GM23248 (cell line): ENCODE data around the gene KIAA1958. TPM values are rescaled to one million over a fixed set of nuclear protein-coding genes. Genes with fewer than 3 reads are reported as not detected.
"Not testable (repeated sequence)": the region's sequence is repeated elsewhere in the genome, so short reads cannot be mapped to it uniquely, and the experiment has no call there.

Experiments used
- DNase-seq: peaks from one replicate; pipeline ENCODE4 v3.0.0-alpha.2; 2015
- H2AFZ ChIP-seq: fragments of 200-600 bp; sonication (generic); 2 replicates; pipeline ENCODE4 v1.6.1; 2016; ENCODE audit warnings: antibody characterized with exemption
- H3F3A ChIP-seq: fragments of 200-600 bp; sonication (generic); 2 replicates; pipeline ENCODE4 v1.6.1; 2016; ENCODE audit warnings: mild to moderate bottlenecking, antibody characterized with exemption, mixed run types; ENCODE audit not compliant: insufficient read depth
- H3K27ac ChIP-seq: fragments of 200-600 bp; sonication (generic); 2 replicates; pipeline ENCODE4 v1.5.1; 2016; ENCODE audit warnings: mild to moderate bottlenecking
- H3K27me3 ChIP-seq: fragments of 200-600 bp; sonication (generic); replicated peaks from 2 replicates; pipeline ENCODE4 v1.6.1; 2016; ENCODE audit warnings: mild to moderate bottlenecking; ENCODE audit not compliant: insufficient read depth
- H3K36me3 ChIP-seq: fragments of 200-600 bp; sonication (generic); 2 replicates; pipeline ENCODE4 v1.6.1; 2016; ENCODE audit warnings: low read depth, mild to moderate bottlenecking
- H3K4me1 ChIP-seq: fragments of 200-600 bp; sonication (generic); 2 replicates; pipeline ENCODE4 v1.6.1; 2016; ENCODE audit warnings: mild to moderate bottlenecking; ENCODE audit not compliant: insufficient read depth
- H3K4me2 ChIP-seq: fragments of 200-600 bp; sonication (generic); one replicate; pipeline ENCODE4 v1.6.1; 2016; ENCODE audit warnings: mild to moderate bottlenecking; ENCODE audit not compliant: unreplicated experiment
- H3K4me3 ChIP-seq: fragments of 200-600 bp; sonication (generic); 2 replicates; pipeline ENCODE4 v1.5.1; 2016; ENCODE audit warnings: mild to moderate bottlenecking
- H3K79me2 ChIP-seq: fragments of 200-600 bp; sonication (generic); 2 replicates; pipeline ENCODE4 v1.6.1; 2016; ENCODE audit warnings: mild to moderate bottlenecking; ENCODE audit not compliant: insufficient read depth
- H3K9ac ChIP-seq: fragments of 200-600 bp; sonication (generic); 2 replicates; pipeline ENCODE4 v1.6.1; 2016; ENCODE audit warnings: mild to moderate bottlenecking
- H3K9me2 ChIP-seq: fragments of 200-600 bp; sonication (generic); 2 replicates; pipeline ENCODE4 v1.6.1; 2016; ENCODE audit warnings: mixed run types, mild to moderate bottlenecking, moderate library complexity; ENCODE audit not compliant: insufficient read depth
- H3K9me3 ChIP-seq: fragments of 200-600 bp; sonication (generic); one replicate; pipeline ENCODE4 v1.6.1; 2017; ENCODE audit warnings: low read depth
- H4K20me1 ChIP-seq: fragments of 200-600 bp; sonication (generic); 2 replicates; pipeline ENCODE4 v1.6.0; 2016; ENCODE audit not compliant: insufficient read depth
- EZH2 ChIP-seq: fragments of 200-600 bp; sonication (generic); IDR thresholded peaks from 2 replicates; pipeline ENCODE4 v1.6.1; 2018; ENCODE audit warnings: antibody characterized with exemption, mild to moderate bottlenecking; ENCODE audit not compliant: insufficient read depth, poor library complexity, severe bottlenecking
- EZH2phosphoT487 ChIP-seq: fragments of 200-600 bp; sonication (generic); IDR thresholded peaks from 2 replicates; pipeline ENCODE4 v1.6.1; 2018; ENCODE audit warnings: antibody characterized with exemption, moderate library complexity, mild to moderate bottlenecking, low read depth; ENCODE audit not compliant: insufficient read depth
- WGBS, 2 experiments: methylation state at CpG; one replicate each; pipeline ENCODE4 v1.1.6; 2015 to 2017; ENCODE audit warnings: low lambda C conversion rate in 2 of 2, low coverage in 1 of 2; ENCODE audit errors: missing lambda C conversion rate in 2 of 2; 5-methylcytosine and 5-hydroxymethylcytosine counted together
- in situ Hi-C: fragments of 300-500 bp; cut with MboI; formaldehyde crosslinking; loops from 2 replicates; pipeline ENCODE4 v1.15.0; 2020
- polyA plus RNA-seq: library from polyadenylated mRNA; unstranded; fragments of >200 nt; fragmentation: Nextera tagmentation; extraction: Ambion mirVana; gene quantifications from 2 replicates; pipeline ENCODE4 v1.2.1, GENCODE V29; 2016
- total RNA-seq: library from RNA; depleted of rRNA; stranded (reverse); fragments of >200 nt; shearing (Covaris generic); gene quantifications from 2 replicates; pipeline ENCODE4 v1.2.3, GENCODE V29; 2014

Gene KIAA1958
- total and polyA plus RNA-seq, 2 experiments from 2014 or later = 7.7 to 7.8 TPM

DNA sequence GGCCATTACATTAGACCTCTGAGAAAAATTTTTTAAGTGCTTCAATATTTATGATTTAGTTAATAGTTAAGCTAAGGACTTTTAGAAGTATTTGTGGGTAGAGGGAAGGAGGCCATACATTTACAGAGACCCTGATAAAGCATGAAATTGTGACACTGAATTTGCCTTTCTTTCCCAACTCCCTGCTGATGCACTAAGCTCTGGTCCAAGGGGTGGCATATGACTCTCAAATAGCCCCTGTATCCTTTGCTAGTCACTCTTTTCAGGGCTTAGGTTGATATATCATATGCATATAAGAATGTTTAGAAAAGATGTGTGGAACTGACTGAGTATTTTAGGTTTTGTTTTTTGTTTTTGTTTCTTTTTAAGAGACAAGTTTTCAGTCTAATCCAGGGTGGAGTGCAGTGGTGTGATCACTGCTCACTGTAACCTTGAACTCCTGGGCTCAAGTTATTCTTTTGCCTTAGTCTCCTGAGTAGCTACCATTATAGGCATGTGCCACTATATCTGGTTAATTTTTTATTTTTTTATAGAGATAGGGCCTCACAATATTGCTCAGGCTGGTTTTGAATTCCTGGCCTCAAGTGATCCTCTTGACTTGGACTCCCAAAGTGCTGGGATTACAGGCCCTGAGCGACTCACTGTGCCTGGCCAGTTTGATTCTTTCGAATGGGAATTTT, 20.5 kb downstream of the KIAA1958 start:
- Histone ChIP-seq H3K9me2 (no peaks in the 10 kb centered on the region), H3K9me3 (no peaks in the 10 kb centered on the region), H2AFZ (no peak overlapping the region), H3K4me3 (no peak overlapping the region), H3K27ac (no peak overlapping the region), H4K20me1 (peaks cover 7% of the 10 kb centered on the region; the same call in 1 of the 2 replicates), H3K79me2 (peaks cover 100% of the 10 kb centered on the region), H3K27me3 (no peaks in the 10 kb centered on the region), H3K9ac (no peak overlapping the region), H3K36me3 (no peaks in the 10 kb centered on the region; the same call in 1 of the 2 replicates), H3F3A (peaks cover 4% of the 10 kb centered on the region), H3K4me2 (no peak overlapping the region), H3K4me1 (peaks cover 24% of the 10 kb centered on the region)
- in situ Hi-C loops = no loop called here
- no peak for DNase-seq
- WGBS, 2 experiments = 96 to 100% methylated on average over 2 of the region's 2 CpGs
- TF ChIP-seq EZH2phosphoT487 (no peak), EZH2 (no peak)

- peaks cover 89% of the 10 kb centered on the region for H3K79me2 ChIP-seq
- no peak overlapping the region for H3K27ac ChIP-seq
- H2AFZ ChIP-seq = no peak overlapping the region
- H3K9me3 ChIP-seq = no peaks in the 10 kb centered on the region
- H3K36me3 ChIP-seq = no peaks in the 10 kb centered on the region; the same call in 1 of the 2 replicates
- 43 to 50% methylated on average over 2 of the region's 2 CpGs for WGBS, 2 experiments
- no peak for DNase-seq
- in situ Hi-C loops = no loop called here
- H3K4me1 ChIP-seq = peaks cover 17% of the 10 kb centered on the region
- no peak overlapping the region for H3K4me2 ChIP-seq
- H3K4me3 ChIP-seq = no peak overlapping the region
- H3K9ac ChIP-seq = no peak overlapping the region
- no peak for TF ChIP-seq EZH2
- no peak for TF ChIP-seq EZH2phosphoT487
- H3K9me2 ChIP-seq = no peaks in the 10 kb centered on the region
- no peaks in the 10 kb centered on the region for H3K27me3 ChIP-seq
- H3F3A ChIP-seq = peaks cover 5% of the 10 kb centered on the region
- H4K20me1 ChIP-seq = peaks cover 7% of the 10 kb centered on the region; the same call in 1 of the 2 replicates
Observed at GRCh38 chr9:112508377-112508776, 21.8 kb downstream of the KIAA1958 start.

DNA sequence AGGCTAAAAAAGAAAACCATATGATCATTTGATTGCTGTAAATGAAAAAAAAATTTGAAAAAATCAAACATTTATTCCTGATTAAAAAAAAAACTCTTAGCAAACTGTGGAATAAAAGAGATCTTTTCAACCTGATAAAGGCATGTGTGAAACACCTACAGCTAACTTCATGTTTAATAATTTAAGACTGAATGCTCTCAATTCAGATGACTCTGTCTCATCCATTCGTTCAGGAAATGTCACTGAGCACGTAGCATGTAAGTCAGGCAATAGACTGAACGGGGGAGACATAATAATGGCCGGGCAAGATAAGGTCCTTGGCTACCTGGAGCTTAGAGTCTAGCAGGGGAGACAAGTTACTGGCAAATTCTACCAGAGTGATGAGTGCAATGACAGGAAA, 25.8 kb downstream of the KIAA1958 start:
- H3K9ac ChIP-seq, in situ Hi-C loops, H3K27ac ChIP-seq, H3K4me2 ChIP-seq, H3K27me3 ChIP-seq, H3K36me3 ChIP-seq, H3K9me3 ChIP-seq, H3F3A ChIP-seq, H2AFZ ChIP-seq, H3K4me3 ChIP-seq, DNase-seq, H4K20me1 ChIP-seq, H3K9me2 ChIP-seq: not testable (repeated sequence)
- Histone ChIP-seq H3K79me2 (peaks cover 65% of the 10 kb centered on the region), H3K4me1 (peaks cover 14% of the 10 kb centered on the region)
- 74 to 90% methylated on average over 2 to 4 of the region's 4 CpGs for WGBS, 2 experiments

GRCh38 chr9:112516769-112517168, 30.1 kb downstream of the KIAA1958 start:
- TF ChIP-seq EZH2 (no peak), EZH2phosphoT487 (no peak)

More at GRCh38 chr9:112516769-112517168, 30.1 kb downstream of the KIAA1958 start:
- no peaks in the 10 kb centered on the region for H3K27me3 ChIP-seq
- 70 to 74% methylated on average over 2 of the region's 2 CpGs for WGBS, 2 experiments
- H3K79me2 ChIP-seq = peaks cover 65% of the 10 kb centered on the region
- H3K9ac ChIP-seq = no peak overlapping the region
- peaks cover 5% of the 10 kb centered on the region; the same call in 1 of the 2 replicates for H3F3A ChIP-seq
- H3K4me1 ChIP-seq = peaks cover under 1% of the 10 kb centered on the region
- H3K36me3 ChIP-seq = no peaks in the 10 kb centered on the region
- no peak overlapping the region for H3K4me3 ChIP-seq
- no peak overlapping the region for H2AFZ ChIP-seq
- H3K4me2 ChIP-seq = no peak overlapping the region
- H3K27ac ChIP-seq = no peak overlapping the region
- no peaks in the 10 kb centered on the region for H3K9me3 ChIP-seq
- H4K20me1 ChIP-seq = 0 out of 2 replicates have a peak, but pooled peaks cover 3% of the 10 kb centered on the region
- DNase-seq = no peak
- in situ Hi-C loops = no loop called here
- H3K9me2 ChIP-seq = no peaks in the 10 kb centered on the region
